Measurements from ENCODE around the gene STAT5B.

STAT5B gene

DNA sequence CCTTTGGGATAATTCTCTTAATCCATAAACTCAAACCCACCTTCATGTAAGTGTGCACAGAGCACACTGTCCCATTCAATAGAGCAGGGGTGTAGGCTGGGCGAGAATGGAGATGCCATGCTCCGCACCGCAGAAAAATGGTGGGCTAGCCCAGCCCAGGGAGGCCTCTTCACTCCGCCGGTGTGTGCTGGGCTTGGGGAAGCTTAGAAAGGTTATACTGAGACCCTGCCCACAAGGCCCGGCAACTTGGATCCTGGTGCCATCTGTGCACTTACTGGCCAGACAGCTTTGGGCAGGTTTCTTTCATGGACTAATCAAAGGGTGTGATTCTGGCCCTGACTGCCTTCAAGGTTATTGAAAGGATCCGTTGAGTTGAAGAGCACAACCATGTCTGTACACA lies 8.4 kb upstream of the STAT5B start:
- DNase-seq (ENCODE audit: low read depth): no peak

DNA sequence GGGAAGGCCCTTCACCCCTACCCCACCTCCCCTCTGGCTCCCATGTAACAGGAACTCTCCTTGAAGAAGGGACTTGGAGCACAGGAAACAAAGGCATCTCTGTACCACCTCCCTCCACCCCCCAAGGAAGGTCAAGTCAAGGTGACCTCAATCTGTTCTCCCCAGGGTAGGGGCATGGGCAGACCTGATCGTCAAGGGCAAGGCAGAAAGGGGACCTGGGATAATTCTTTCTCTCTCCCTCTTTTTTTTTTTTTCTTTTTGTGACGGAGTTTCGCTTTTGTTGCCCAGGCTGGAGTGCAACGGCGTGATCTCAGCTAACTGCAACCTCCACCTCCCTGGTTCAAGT lies 7.8 kb upstream of the STAT5B start:
- DNase-seq (ENCODE audit: low read depth): no peak

GRCh38 chr17:42283241-42284023 lies 7.2 kb upstream of the STAT5B start:
- DNase-seq (ENCODE audit: low read depth): no peak

- DNase-seq (ENCODE audit: low read depth): no peak
Observed at GRCh38 chr17:42282478-42283080, 6.4 kb upstream of the STAT5B start.

GRCh38 chr17:42281571-42282096 lies 5.4 kb upstream of the STAT5B start:
- DNase-seq (ENCODE audit: low read depth): no peak

GRCh38 chr17:42279776-42280630 lies 3.8 kb upstream of the STAT5B start:
- no peak for DNase-seq (ENCODE audit: low read depth)

GRCh38 chr17:42277342-42277712 lies 1.1 kb upstream of the STAT5B start:
- DNase-seq (ENCODE audit: low read depth): no peak

DNA sequence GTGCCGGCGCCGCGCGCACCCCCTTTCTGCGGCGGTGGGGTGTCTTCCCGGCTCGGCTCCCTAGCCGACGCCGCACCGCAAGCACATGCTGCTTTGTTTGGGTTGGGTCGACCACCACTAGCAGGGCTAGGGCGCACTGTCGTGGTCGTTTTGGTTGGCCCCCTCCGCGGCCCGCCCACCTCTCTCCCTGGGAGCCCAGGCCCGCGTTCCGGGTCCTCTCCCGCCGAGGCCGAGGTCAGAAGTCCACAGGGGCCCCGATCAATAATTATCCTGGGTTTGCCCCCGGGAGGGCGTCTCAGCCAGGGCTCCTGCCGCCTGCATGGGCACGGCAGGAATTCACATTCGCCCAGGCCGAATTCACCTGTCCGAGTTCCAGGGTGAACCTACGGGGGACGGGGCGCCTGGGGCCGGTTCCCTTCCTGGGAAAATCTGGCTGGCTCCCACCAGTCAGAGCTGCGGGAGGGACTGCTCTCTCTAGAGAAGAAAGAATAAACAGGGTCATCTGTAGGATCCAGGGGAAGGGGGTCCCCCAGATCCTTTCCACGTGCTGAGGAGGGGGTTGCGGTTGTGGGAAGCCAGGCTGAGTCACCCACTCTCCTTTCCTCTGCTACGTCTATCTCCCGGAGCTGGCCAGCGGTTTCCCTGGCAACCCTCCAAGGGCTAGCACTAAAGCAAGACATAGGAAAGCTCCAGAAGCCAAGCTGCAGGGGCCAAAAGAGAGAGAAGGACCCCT lies 584 bp upstream of the STAT5B start:
- DNase-seq (ENCODE audit: low read depth): peak; percentile 61

GRCh38 chr17:42275527-42276358 lies 448 bp downstream of the STAT5B start:
- DNase-seq (ENCODE audit: low read depth): no peak

DNA sequence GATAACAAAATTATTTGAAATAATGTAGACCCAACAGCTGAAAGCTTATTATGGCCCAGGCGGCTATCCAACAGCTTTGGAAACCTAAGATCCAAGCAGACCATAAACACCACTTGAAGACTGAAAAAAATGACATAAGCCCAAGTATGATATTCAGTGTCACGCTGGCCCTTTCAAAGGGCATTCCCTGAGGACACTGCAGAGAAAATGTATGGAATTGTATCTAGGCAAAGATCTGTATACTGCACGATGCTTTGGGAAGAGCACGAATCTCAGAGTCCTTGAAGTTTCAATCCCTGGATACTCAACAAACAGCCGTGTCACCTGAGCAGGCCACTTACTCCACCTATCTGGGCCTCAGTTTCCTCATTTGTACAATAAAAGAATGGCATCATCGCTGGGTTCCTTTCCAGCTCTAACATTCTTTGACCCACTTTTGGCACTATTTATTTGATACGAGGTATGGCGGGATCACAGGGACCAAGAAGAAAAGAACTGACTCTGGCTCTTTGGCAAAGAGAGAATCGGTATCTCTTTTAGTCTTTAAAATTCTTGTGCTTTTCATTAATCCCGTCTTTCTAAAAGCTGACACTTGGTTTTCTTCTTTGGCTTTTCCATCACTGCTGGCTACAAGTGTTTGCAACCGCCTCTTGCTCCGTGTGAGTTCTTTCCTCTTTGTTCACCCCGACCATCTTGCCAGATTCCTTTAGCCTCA lies 1.2 kb downstream of the STAT5B start:
- no peak for DNase-seq (ENCODE audit: low read depth)

DNA sequence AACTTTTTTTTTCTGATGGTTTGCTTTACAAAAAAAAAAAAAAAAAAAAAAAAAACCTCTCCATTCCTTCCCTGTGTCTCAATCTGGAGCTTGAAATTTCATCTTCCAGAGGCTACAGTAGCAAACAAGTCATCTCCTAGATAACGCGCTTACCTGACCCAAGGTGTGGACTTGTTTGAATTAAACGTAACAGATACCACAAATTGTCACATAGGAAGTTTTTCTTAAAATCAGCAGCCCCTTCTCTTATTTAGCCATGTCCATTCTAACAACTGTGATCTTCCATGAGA lies 2.0 kb downstream of the STAT5B start:
- DNase-seq (ENCODE audit: low read depth): no peak

DNA sequence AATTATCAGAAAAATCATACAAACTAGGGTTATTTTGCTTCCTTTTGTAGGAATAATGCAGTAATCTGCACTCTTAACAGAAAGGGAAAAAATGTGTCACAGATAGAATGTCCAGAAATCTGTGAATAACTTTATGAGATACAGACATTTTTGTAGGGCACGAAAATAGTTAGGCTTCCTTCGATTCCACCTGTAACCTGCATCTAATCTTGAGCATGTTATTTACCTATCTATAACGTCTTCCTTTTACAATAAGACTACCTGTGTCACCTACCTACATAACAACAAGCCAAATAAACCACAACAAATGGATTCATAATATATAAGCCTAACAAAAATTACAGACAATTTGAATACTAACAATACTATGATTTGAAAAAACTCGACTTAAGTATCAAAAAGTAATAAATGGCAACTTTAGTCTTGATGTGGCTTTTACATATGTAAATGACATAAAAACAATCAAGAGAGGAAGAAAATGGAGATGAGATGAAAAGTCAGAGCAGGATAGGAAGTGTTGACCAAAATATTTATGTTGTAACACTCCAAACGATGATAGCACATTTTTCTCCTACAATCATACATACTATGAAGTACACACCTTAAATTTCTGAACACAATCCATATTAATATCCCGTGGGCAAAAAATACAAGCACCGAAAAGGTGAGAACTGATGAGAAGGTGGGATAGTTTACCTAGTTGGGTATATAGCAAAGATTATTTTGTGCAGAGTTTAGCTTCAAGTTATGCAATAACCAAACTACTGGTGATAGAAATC lies 2.5 kb downstream of the STAT5B start:
- DNase-seq (ENCODE audit: low read depth): no peak

DNA sequence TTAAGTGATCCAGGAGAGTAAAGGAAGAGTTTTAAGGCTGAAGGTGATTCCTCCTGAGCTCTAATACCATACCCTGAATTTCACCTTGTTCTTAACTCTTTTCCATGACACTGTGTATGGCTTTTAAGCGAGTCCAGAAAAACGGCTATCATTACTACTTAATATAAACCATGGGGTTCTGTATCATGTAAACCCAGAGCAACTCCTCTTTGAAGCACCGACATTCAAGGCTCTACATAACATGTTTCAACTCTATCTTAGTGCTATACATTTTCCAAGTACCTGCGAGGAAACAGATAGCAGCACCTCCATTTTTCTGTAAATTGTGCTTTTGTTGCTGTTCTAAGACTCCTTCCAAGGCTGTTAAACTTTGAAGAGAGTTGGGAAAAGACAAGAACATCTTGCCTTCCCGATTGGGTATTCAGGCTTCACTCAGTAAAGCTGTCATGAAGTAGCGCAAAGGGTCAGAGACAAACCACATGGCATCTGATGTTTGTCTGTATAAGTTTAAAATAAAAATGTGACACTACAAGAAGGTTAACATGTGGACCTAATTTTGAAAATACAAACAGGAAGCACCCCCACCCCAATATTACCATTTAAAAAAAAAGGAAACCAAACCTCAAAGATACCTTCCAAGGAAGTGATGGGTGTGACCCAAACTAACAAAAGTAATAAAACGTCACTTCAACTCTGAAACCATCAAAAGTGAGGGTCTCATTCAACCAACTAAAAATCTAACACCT lies 3.9 kb downstream of the STAT5B start:
- DNase-seq (ENCODE audit: low read depth): no peak

DNA sequence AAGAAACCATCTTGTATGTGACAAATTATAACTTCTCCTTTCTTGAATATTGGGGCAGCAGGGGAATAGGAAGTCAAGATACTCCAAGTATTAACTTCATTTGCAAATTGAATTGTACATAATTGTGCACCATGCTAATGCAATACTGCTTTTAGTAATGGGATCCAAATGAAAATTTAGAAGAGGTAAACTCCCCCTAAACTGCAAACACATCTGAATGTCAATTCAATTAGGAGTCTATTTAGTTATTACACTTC lies 4.5 kb downstream of the STAT5B start:
- DNase-seq (ENCODE audit: low read depth): no peak

GRCh38 chr17:42271006-42271778 lies 5.0 kb downstream of the STAT5B start:
- no peak for DNase-seq (ENCODE audit: low read depth)

- no peak for DNase-seq (ENCODE audit: low read depth)
Observed at GRCh38 chr17:42270596-42270995, 5.6 kb downstream of the STAT5B start.

DNA sequence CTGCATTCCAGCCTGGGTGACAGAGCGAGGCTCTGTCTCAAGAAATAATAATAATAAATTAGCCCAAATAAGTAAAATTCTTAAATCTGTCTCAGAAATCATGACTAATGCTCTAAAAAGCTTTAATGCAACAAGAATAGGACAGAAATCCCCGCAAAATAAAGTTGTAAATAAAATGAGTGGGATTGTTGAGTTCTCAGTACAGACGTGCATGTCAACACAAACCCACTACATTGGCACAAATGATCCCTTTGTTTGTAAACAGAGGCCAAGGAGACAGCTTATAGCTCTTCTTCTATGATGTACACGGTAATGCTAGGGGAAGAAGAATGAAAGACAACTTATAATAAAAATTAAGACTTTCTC lies 6.0 kb downstream of the STAT5B start:
- DNase-seq (ENCODE audit: low read depth): no peak

GRCh38 chr17:42268236-42268635 lies 8.0 kb downstream of the STAT5B start:
- DNase-seq (ENCODE audit: low read depth): no peak

All from GM04504 (cell line).